Measurements from ENCODE around the gene TYRO3.
"Not testable (repeated sequence)": the region's sequence is repeated elsewhere in the genome, so short reads cannot be mapped to it uniquely, and the experiment has no call there.

Gene TYRO3

DNA sequence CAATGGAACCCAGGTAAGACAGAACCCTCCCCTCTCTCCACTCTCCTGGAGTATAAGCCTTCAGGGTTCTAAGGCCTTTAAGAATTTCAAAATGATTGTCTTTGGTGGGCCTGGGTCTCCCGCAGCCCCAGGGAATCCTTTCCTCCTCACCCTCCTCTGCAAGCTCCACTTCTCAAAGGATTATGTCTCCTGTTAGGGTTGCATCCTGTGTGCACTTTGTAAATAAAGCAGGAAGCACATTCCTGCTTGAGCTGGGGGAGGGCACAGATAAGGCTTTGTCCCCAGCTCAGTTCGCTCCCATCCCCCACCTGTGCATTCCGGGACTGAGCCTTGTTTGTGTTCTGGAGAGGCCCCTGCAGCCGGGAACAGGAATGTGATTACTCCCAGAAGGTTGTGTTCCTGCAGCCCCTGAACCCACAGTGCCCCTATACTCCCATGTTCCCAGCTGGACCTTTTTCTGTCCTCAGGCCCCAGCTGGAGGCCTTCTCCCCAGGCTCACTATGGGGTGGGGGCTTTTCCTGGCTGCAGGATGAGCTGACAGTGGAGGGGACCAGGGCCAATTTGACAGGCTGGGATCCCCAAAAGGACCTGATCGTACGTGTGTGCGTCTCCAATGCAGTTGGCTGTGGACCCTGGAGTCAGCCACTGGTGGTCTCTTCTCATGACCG lies 9.5 kb downstream of the TYRO3 start:
- H3K4me3 ChIP-seq (ENCODE audit: low read depth, low read length): no peak overlapping the region
- no peak for DNase-seq (ENCODE audit: low read depth)
- no peak for TF ChIP-seq CTCF (IDR thresholded peaks at IDR 0.05; ENCODE audit: control insufficient read depth, extremely low read depth, insufficient read depth)

DNA sequence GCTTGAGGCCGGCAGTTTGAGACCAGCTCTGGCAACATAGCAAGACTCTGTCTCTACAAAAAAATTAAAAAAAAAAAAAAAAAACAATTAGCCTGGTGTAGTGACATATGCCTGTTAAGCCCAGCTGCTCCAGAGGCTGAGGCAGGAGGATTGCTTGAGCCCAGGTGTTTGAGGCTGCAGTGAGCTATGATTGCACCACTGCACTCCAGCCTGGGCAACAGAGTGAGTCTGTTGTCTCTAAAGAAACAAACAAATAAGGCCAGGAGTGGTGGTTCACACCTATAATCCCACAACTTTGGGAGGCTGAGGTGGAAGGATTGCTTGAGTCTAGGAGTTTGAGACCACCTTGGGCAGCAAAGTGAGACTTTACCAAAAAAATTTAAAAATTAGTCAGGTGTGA lies 10.2 kb downstream of the TYRO3 start:
- DNase-seq (ENCODE audit: low read depth): not testable (repeated sequence)

GRCh38 chr15:41570764-41571163 lies 11.8 kb downstream of the TYRO3 start:
- DNase-seq (ENCODE audit: low read depth): no peak
- TF ChIP-seq CTCF (IDR thresholded peaks at IDR 0.05; ENCODE audit: control insufficient read depth, extremely low read depth, insufficient read depth): no peak
- H3K4me3 ChIP-seq (ENCODE audit: low read depth, low read length): no peak overlapping the region

More for the DNA sequence above, 10.2 kb downstream of the TYRO3 start:
- not testable (repeated sequence) for H3K4me3 ChIP-seq (ENCODE audit: low read depth, low read length)

DNA sequence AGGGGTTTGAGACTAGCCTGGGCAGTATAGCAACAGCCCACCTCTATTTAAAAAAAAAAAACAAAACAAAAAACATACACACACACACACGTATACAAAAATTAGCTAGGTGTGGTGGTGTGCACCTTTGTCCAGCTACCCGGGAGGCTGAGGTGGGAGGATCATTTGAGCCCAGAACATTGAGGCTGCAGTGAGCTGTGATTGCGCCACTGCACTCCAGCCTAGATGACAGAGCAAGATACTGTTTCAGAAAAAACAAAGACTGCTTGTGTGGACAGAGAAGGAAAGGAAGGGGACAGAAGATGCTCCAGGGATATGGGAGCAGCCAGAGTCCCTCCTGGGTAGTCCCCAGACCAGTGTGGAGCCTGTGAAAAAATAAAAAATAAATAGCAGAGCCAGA lies 12.9 kb downstream of the TYRO3 start:
- no peak for TF ChIP-seq CTCF (IDR thresholded peaks at IDR 0.05; ENCODE audit: control insufficient read depth, extremely low read depth, insufficient read depth)
- H3K4me3 ChIP-seq (ENCODE audit: low read depth, low read length): no peak overlapping the region
- no peak for DNase-seq (ENCODE audit: low read depth)

- no peak overlapping the region for H3K4me3 ChIP-seq (ENCODE audit: low read depth, low read length)
- no peak for DNase-seq (ENCODE audit: low read depth)
- no peak for TF ChIP-seq CTCF (IDR thresholded peaks at IDR 0.05; ENCODE audit: control insufficient read depth, extremely low read depth, insufficient read depth)
Measured at GRCh38 chr15:41572866-41573265, 13.9 kb downstream of the TYRO3 start.

DNA sequence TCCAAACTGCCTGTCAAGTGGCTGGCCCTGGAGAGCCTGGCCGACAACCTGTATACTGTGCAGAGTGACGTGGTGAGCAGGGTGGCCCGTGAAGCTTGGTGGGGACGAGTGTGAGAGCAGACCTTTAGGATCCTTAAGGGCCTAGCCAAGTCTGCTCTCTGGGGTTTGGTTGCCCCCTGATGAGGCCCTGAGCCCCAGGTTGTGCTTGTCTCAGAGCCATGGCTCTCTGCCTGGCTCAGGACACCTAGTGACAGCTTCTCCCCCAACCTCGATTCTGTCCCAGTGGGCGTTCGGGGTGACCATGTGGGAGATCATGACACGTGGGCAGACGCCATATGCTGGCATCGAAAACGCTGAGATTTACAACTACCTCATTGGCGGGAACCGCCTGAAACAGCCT lies 14.4 kb downstream of the TYRO3 start:
- no peak for TF ChIP-seq CTCF (IDR thresholded peaks at IDR 0.05; ENCODE audit: control insufficient read depth, extremely low read depth, insufficient read depth)
- no peak for DNase-seq (ENCODE audit: low read depth)
- H3K4me3 ChIP-seq (ENCODE audit: low read depth, low read length): no peak overlapping the region

GRCh38 chr15:41574158-41574557 lies 15.1 kb downstream of the TYRO3 start:
- TF ChIP-seq CTCF (IDR thresholded peaks at IDR 0.05; ENCODE audit: control insufficient read depth, extremely low read depth, insufficient read depth): no peak
- no peak for DNase-seq (ENCODE audit: low read depth)

More at GRCh38 chr15:41574158-41574557, 15.1 kb downstream of the TYRO3 start:
- no peak overlapping the region for H3K4me3 ChIP-seq (ENCODE audit: low read depth, low read length)

Data from LNCaP clone FGC (cell line).